ENCODE measurements around the gene OSBPL7. TPM values are rescaled to one million over a fixed set of nuclear protein-coding genes. Genes with fewer than 3 reads are reported as not detected.
A peak's percentile ranks its signal among the peaks of the same experiment; 100 is the strongest.

OSBPL7 gene
- total and polyA plus RNA-seq, 8 donors: 8.4 to 34.7 (median 13.7) TPM

- intact Hi-C loops (cut with DNase I): loop anchor here in 2 of 3 donors (5.0 to 10.0 kb wide), 3 partner anchors 47 to 177 kb away; no protein-coding TSS in a partner anchor
- DNase-seq (no peak), FAIRE-seq (no peak), ATAC-seq (no peak)
- Histone ChIP-seq H3K27ac (no peak overlapping the region), H3K4me3 (no peak overlapping the region), H3K36me3 (no peaks in the 10 kb centered on the region), H3K4me1 (peaks cover 8 to 24% (median 16%) of the 10 kb centered on the region in 3 donors), H3K9me3 (no peaks in the 10 kb centered on the region), H3K27me3 (peaks cover 0 to 7% (median 2%) of the 10 kb centered on the region in 4 donors)
- WGBS, 2 donors: 71 to 78% methylated on average over 4 of the region's 4 CpGs
- peak in 1 of 4 donors; percentile 7 for TF ChIP-seq CTCF (IDR thresholded peaks at IDR 0.05)
Measured at GRCh38 chr17:47844814-47845715, 23.5 kb upstream of the OSBPL7 start.

- no peaks in the 10 kb centered on the region for H3K36me3 ChIP-seq
- ATAC-seq: no peak
- H3K9me3 ChIP-seq: no peaks in the 10 kb centered on the region
- intact Hi-C loops (cut with DNase I): loop anchor here in 2 of 3 donors (5.0 to 10.0 kb wide), 3 partner anchors 48 to 178 kb away; no protein-coding TSS in a partner anchor
- no peak for TF ChIP-seq CTCF (IDR thresholded peaks at IDR 0.05)
- no peak overlapping the region for H3K27ac ChIP-seq
- 33 to 38% methylated on average over 5 of the region's 5 CpGs for WGBS, 2 donors
- peaks cover 0 to 7% (median 2%) of the 10 kb centered on the region in 4 donors for H3K27me3 ChIP-seq
- DNase-seq: no peak
- peaks cover 8 to 26% (median 16%) of the 10 kb centered on the region in 3 donors for H3K4me1 ChIP-seq
- H3K4me3 ChIP-seq: no peak overlapping the region
- no peak for FAIRE-seq
Measured at GRCh38 chr17:47844227-47844626, 22.6 kb upstream of the OSBPL7 start.

GRCh38 chr17:47843391-47843730, 21.8 kb upstream of the OSBPL7 start:
- TF ChIP-seq CTCF (IDR thresholded peaks at IDR 0.05): peak in 1 of 4 donors; percentile 7
- ATAC-seq (no peak), FAIRE-seq (no peak), DNase-seq (no peak)
- intact Hi-C loops (cut with DNase I): loop anchor here in 2 of 3 donors (5.0 to 10.0 kb wide), 3 partner anchors 49 to 179 kb away; no protein-coding TSS in a partner anchor
- peaks cover 8 to 26% (median 16%) of the 10 kb centered on the region in 3 donors for H3K4me1 ChIP-seq
- H3K4me3 ChIP-seq: no peak overlapping the region
- no peaks in the 10 kb centered on the region for H3K36me3 ChIP-seq
- peaks cover 0 to 7% (median 2%) of the 10 kb centered on the region in 4 donors for H3K27me3 ChIP-seq
- 14 to 21% methylated on average over 6 of the region's 6 CpGs for WGBS, 2 donors
- H3K9me3 ChIP-seq: no peaks in the 10 kb centered on the region
- H3K27ac ChIP-seq: peak overlapping the region in 3 of 4 donors; percentile 12 to 51 (median 13)

- Histone ChIP-seq H3K27me3 (peaks cover 0 to 2% (median under 1%) of the 10 kb centered on the region in 4 donors), H3K36me3 (no peaks in the 10 kb centered on the region), H3K9me3 (no peaks in the 10 kb centered on the region), H3K4me3 (peak overlapping the region in 3 of 4 donors; percentile 93 to 95 (median 94)), H3K4me1 (peaks cover 8 to 26% (median 16%) of the 10 kb centered on the region in 3 donors), H3K27ac (peak overlapping the region; percentile 5 to 64 (median 58))
- intact Hi-C loops (cut with DNase I): loop anchor here in 2 of 3 donors (2.0 to 10.0 kb wide), 4 partner anchors 47 to 181 kb away; no protein-coding TSS in a partner anchor
- FAIRE-seq (no peak), ATAC-seq (peak; percentile 2 to 7 (median 3)), DNase-seq (no peak)
- TF ChIP-seq CTCF (IDR thresholded peaks at IDR 0.05): peak in 1 of 4 donors; percentile 4
- 64 to 67% methylated on average over 16 of the region's 16 CpGs for WGBS, 2 donors
Measured at GRCh38 chr17:47841488-47842291, 20.1 kb upstream of the OSBPL7 start.
